GM12878 (cell line): ENCODE results near the gene HMOX2. TPM values are rescaled to one million over a fixed set of nuclear protein-coding genes. Genes with fewer than 3 reads are reported as not detected.

ENCODE experiments used
- ATAC-seq: fragments of 200-7000 bp; cut with Tn5 transposase; 3 replicates; pipeline ENCODE4 v1.9.1; 2020; ENCODE audit warnings: mild to moderate bottlenecking, moderate library complexity
- BruUV-seq: library from RNA; stranded (reverse); fragments of 400-500 nt; replicated peaks from 2 replicates; lab custom pipeline; 2021; lab: Mats Ljungman, UMichigan
- CTCF ChIA-PET: fragments of 300-600 bp; sonication (Branson Sonifier 250); formaldehyde crosslinking; extraction: SDS; loops from one replicate; lab custom pipeline; 2021; ENCODE audit warnings: inconsistent platforms; lab: Yijun Ruan, JAX
- POLR2A ChIA-PET: fragments of 350-600 bp; formaldehyde crosslinking; extraction: SDS; loops from one replicate; lab custom pipeline; 2021; ENCODE audit warnings: inconsistent platforms; lab: Charles Lee
- RAD21 ChIA-PET: fragments of 300-600 bp; sonication (Branson Sonifier 250); formaldehyde crosslinking; loops from one replicate; lab custom pipeline; 2023; ENCODE audit warnings: antibody characterized with exemption; ENCODE audit not compliant: unreplicated experiment; lab: Charles Lee
- SMC1A ChIA-PET: fragments of 300-600 bp; sonication (Branson Sonifier 250); formaldehyde crosslinking; loops from one replicate; lab custom pipeline; 2023; ENCODE audit not compliant: unreplicated experiment, uncharacterized antibody; lab: Charles Lee
- DNase-seq: peaks from one replicate; pipeline ENCODE4 v3.0.0-alpha.2; 2011; ENCODE audit warnings: low read depth, low spot score
- FAIRE-seq: peaks from 3 replicates; lab custom pipeline; 2011; peaks lifted over from hg19 to GRCh38; lab: Jason Lieb, UNC
- H2AFZ ChIP-seq: 2 replicates; pipeline ENCODE4 v1.6.0; 2011; ENCODE audit warnings: low read depth, low read length, control low read depth; ENCODE audit not compliant: control insufficient read depth
- H3K27ac ChIP-seq: 2 replicates; pipeline ENCODE4 v1.5.1; 2011; ENCODE audit warnings: control low read depth; ENCODE audit not compliant: control insufficient read depth, insufficient read depth
- H3K27me3 ChIP-seq, 2 experiments: replicated peaks in 1 of 2; 2 replicates each; pipeline versions ENCODE4 v1.6.0 to v1.6.1; 2011; ENCODE audit warnings: low read length in 1 of 2; ENCODE audit not compliant: control insufficient read depth in 2 of 2, insufficient read depth in 2 of 2
- H3K36me3 ChIP-seq, 2 experiments: 2 replicates each; pipeline ENCODE4 v1.5.1; 2011; ENCODE audit warnings: low read length in 1 of 2; ENCODE audit not compliant: control insufficient read depth in 2 of 2, insufficient read depth in 2 of 2
- H3K4me1 ChIP-seq: 2 replicates; pipeline ENCODE4 v1.6.1; 2011; ENCODE audit warnings: mild to moderate bottlenecking, low read length, moderate library complexity, mixed read lengths; ENCODE audit not compliant: control insufficient read depth, insufficient read depth
- H3K4me2 ChIP-seq: 2 replicates; pipeline ENCODE4 v1.6.0; 2011; ENCODE audit warnings: control low read depth; ENCODE audit not compliant: control insufficient read depth, insufficient read depth
- H3K4me3 ChIP-seq: fragments of 200-600 bp; sonication (generic); 2 replicates; pipeline ENCODE4 v1.5.1; 2016
- H3K79me2 ChIP-seq: 2 replicates; pipeline ENCODE4 v1.6.0; 2011; ENCODE audit warnings: low read length; ENCODE audit not compliant: control insufficient read depth, insufficient read depth
- H3K9ac ChIP-seq: 2 replicates; pipeline ENCODE4 v1.8.0; 2011; ENCODE audit warnings: low read length, control low read depth, mixed read lengths; ENCODE audit not compliant: control insufficient read depth, insufficient read depth
- H3K9me3 ChIP-seq: replicated peaks from 3 replicates; pipeline ENCODE4 v1.5.1; 2011; ENCODE audit warnings: mild to moderate bottlenecking, low read length; ENCODE audit not compliant: control insufficient read depth, insufficient read depth
- H4K20me1 ChIP-seq: 2 replicates; pipeline ENCODE4 v1.6.0; 2011; ENCODE audit not compliant: control insufficient read depth, insufficient read depth
- BCL11A ChIP-seq: IDR thresholded peaks from 2 replicates; pipeline ENCODE4 v1.6.1; 2011; ENCODE audit warnings: low read depth, low read length
- CBFB ChIP-seq: IDR thresholded peaks from 2 replicates; pipeline ENCODE4 v1.6.1; 2016; ENCODE audit warnings: antibody characterized with exemption, low read depth
- ETV6 ChIP-seq, 2 experiments: fragments of 450-650 bp in 1 of 2; IDR thresholded peaks in 1 of 2; conservative IDR thresholded peaks in 1 of 2; 2 replicates each; pipeline ENCODE4 v1.6.1; 2014; ENCODE audit warnings: antibody characterized with exemption in 1 of 2, borderline replicate concordance in 1 of 2, low read depth in 1 of 2, mild to moderate bottlenecking in 1 of 2, moderate library complexity in 1 of 2
- HCFC1 ChIP-seq: fragments of 150-350 bp; IDR thresholded peaks from 2 replicates; pipeline ENCODE4 v1.6.1; 2014; ENCODE audit warnings: low read length
- IKZF2 ChIP-seq, 2 experiments: fragments of 450-650 bp; IDR thresholded peaks; 2 replicates each; pipeline ENCODE4 v1.6.1; 2017; ENCODE audit warnings: mild to moderate bottlenecking in 2 of 2, moderate library complexity in 2 of 2
- IRF4 ChIP-seq: IDR thresholded peaks from 2 replicates; pipeline ENCODE4 v1.6.1; 2011; ENCODE audit warnings: low read depth, low read length
- SREBF1 ChIP-seq: IDR thresholded peaks from 2 replicates; pipeline ENCODE4 v1.6.1; 2012; ENCODE audit warnings: mild to moderate bottlenecking, low read length
- SREBF2 ChIP-seq: IDR thresholded peaks from 2 replicates; pipeline ENCODE4 v1.6.1; 2012; ENCODE audit warnings: mild to moderate bottlenecking, low read length
- SUZ12 ChIP-seq: fragments of 200-600 bp; sonication (generic); IDR thresholded peaks from one replicate; pipeline ENCODE4 v1.6.1; 2018; ENCODE audit warnings: antibody characterized with exemption, mild to moderate bottlenecking; ENCODE audit not compliant: unreplicated experiment
- YY1 ChIP-seq: IDR thresholded peaks from 2 replicates; pipeline ENCODE4 v1.6.1; 2011; ENCODE audit warnings: low read depth, mild to moderate bottlenecking, low read length
- ZSCAN29 ChIP-seq: fragments of 450-650 bp; IDR thresholded peaks from 2 replicates; pipeline ENCODE4 v1.6.1; 2017; ENCODE audit warnings: mild to moderate bottlenecking, moderate library complexity
- WGBS: methylation state at CpG from one replicate; pipeline ENCODE4 v1.1.6; 2016; ENCODE audit warnings: low lambda C conversion rate; ENCODE audit not compliant: insufficient replicate concordance, insufficient coverage; ENCODE audit errors: missing lambda C conversion rate; 5-methylcytosine and 5-hydroxymethylcytosine counted together
- in situ Hi-C: fragments of 300-500 bp; cut with MboI; formaldehyde crosslinking; loops from 9 replicates; pipeline ENCODE4 v1.14.3; 2018; ENCODE audit warnings: mixed read lengths
- intact Hi-C: fragments of 100-400 bp; cut with micrococcal nuclease; formaldehyde crosslinking; loops from one replicate; pipeline ENCODE4 v1.14.2; 2022; ENCODE audit not compliant: unreplicated experiment
- polyA plus RNA-seq, 11 experiments: library from polyadenylated mRNA; depleted of rRNA in 4 of 11; unstranded in 6 of 11; stranded (reverse) in 5 of 11; fragments of >200 nt; fragmentation: Nextera tagmentation in 4 of 11; fragmentation: Illumina TruSeq in 1 of 11; extraction: Ambion mirVana in 4 of 11; extraction: Trizol in 1 of 11; gene quantifications; 1 replicate in 1 of 11; 2 replicates in 10 of 11; pipeline versions ENCODE4 v1.2.1 to v1.2.3, GENCODE V29; 2011 to 2016; ENCODE audit warnings: inconsistent platforms in 2 of 11, missing spikeins in 2 of 11, low read depth in 1 of 11
- total RNA-seq, 4 experiments: library from RNA; depleted of rRNA in 3 of 4; stranded (reverse); fragments of >200 nt in 3 of 4; fragmentation: Illumina TruSeq in 1 of 4; extraction: Trizol in 1 of 4; gene quantifications; 2 replicates each; pipeline versions ENCODE4 v1.2.1 to v1.2.3, GENCODE V29; 2013 to 2021
- TF ChIP-seq, protein P1 (sequence below): fragments of 450-650 bp; formaldehyde crosslinking; IDR thresholded peaks from 2 replicates; pipeline ENCODE4 v1.5.0; 2022; ENCODE audit warnings: mild to moderate bottlenecking, missing genetic modification characterization
- TF ChIP-seq, protein P2 (sequence below): IDR thresholded peaks from 2 replicates; pipeline ENCODE4 v1.6.1; 2012; ENCODE audit warnings: mild to moderate bottlenecking, low read depth, low read length
- TF ChIP-seq, protein P3 (sequence below): fragments of 450-650 bp; IDR thresholded peaks from 2 replicates; pipeline ENCODE4 v1.6.1; 2017; ENCODE audit warnings: borderline replicate concordance
- TF ChIP-seq, protein P4 (sequence below): fragments of 450-650 bp; IDR thresholded peaks from 2 replicates; pipeline ENCODE4 v1.6.1; 2017; ENCODE audit warnings: mild to moderate bottlenecking, low read depth, inconsistent platforms; ENCODE audit not compliant: poor library complexity, severe bottlenecking

The HMOX2 gene
- total and polyA plus RNA-seq, 10 of the 15 experiments (the other 5 are each of a cell fraction or from before 2014, with no cell fraction given), result 26.4 to 111 (median 57.8) TPM

DNA sequence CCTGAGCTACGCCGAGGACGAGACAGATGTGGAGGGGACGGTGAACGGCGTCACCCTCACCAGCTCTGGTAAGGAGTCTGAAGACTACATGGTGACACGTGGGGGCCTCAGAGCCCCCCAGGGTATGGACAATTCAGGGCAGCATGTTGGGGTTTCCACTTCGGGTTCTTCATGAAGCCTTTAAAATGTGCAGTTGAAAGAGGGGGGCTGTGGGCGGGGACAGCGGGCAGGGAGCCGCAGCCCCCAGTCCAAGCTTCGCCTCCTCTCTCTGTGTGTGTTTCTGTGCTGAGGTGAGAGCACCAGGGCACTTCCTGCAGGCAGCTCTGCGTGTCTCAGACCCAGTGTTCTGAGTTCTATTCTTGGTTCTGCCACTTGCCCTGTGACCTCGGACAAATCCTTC lies 25.8 kb upstream of the HMOX2 start:
- H3K4me2 ChIP-seq, result no peak overlapping the region
- POLR2A ChIA-PET, result no interaction called here
- SMC1A ChIA-PET, result interaction anchor here (0.9 kb wide), 1 partner anchor 9 kb away, joined by 3 read pairs; no protein-coding TSS in a partner anchor
- CTCF ChIA-PET, result interaction anchor here (0.6 to 1.4 kb wide), 2 partner anchors 9 to 449 kb away, joined by 3 to 4 read pairs; no protein-coding TSS in a partner anchor
- in situ Hi-C loops (no loop called here), intact Hi-C loops (no loop called here)
- H3K27ac ChIP-seq, result no peak overlapping the region
- no peaks in the 10 kb centered on the region for H3K9me3 ChIP-seq
- ATAC-seq (no peak), DNase-seq (no peak), FAIRE-seq (no peak)
- H4K20me1 ChIP-seq, result no peaks in the 10 kb centered on the region; the same call in 1 of the 2 replicates
- WGBS, result 97% methylated on average over 11 of the region's 14 CpGs
- BruUV-seq, result no TSS peak
- no peak overlapping the region for H3K9ac ChIP-seq
- H3K4me3 ChIP-seq, result no peak overlapping the region
- no peak overlapping the region for H2AFZ ChIP-seq
- peaks cover 22 to 23% of the 10 kb centered on the region in 2 experiments; a peak in 3 of 4 replicates for H3K36me3 ChIP-seq
- no peaks in the 10 kb centered on the region for H3K79me2 ChIP-seq
- no peaks in the 10 kb centered on the region for H3K27me3 ChIP-seq
- no peaks in the 10 kb centered on the region for H3K4me1 ChIP-seq
- RAD21 ChIA-PET, result no interaction called here
- TF ChIP-seq, protein P1, sequence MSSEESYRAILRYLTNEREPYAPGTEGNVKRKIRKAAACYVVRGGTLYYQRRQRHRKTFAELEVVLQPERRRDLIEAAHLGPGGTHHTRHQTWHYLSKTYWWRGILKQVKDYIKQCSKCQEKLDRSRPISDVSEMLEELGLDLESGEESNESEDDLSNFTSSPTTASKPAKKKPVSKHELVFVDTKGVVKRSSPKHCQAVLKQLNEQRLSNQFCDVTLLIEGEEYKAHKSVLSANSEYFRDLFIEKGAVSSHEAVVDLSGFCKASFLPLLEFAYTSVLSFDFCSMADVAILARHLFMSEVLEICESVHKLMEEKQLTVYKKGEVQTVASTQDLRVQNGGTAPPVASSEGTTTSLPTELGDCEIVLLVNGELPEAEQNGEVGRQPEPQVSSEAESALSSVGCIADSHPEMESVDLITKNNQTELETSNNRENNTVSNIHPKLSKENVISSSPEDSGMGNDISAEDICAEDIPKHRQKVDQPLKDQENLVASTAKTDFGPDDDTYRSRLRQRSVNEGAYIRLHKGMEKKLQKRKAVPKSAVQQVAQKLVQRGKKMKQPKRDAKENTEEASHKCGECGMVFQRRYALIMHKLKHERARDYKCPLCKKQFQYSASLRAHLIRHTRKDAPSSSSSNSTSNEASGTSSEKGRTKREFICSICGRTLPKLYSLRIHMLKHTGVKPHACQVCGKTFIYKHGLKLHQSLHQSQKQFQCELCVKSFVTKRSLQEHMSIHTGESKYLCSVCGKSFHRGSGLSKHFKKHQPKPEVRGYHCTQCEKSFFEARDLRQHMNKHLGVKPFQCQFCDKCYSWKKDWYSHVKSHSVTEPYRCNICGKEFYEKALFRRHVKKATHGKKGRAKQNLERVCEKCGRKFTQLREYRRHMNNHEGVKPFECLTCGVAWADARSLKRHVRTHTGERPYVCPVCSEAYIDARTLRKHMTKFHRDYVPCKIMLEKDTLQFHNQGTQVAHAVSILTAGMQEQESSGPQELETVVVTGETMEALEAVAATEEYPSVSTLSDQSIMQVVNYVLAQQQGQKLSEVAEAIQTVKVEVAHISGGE (CRISPR knock-in tag), result no peak
- TF ChIP-seq IRF4 (no peak), ETV6 (conservative IDR thresholded peaks at IDR 0.05 in 1 of 2, IDR thresholded peaks at IDR 0.05 in 1 of 2; ENCODE audit: borderline replicate concordance in 1 of 2, low read depth in 1 of 2) (no peak), BCL11A (no peak), IKZF2 (IDR thresholded peaks at IDR 0.05) (no peak), CBFB (no peak), SUZ12 (no peak), ZSCAN29 (no peak), HCFC1 (no peak), YY1 (no peak), SREBF2 (no peak), SREBF1 (no peak)
- TF ChIP-seq, protein P2, sequence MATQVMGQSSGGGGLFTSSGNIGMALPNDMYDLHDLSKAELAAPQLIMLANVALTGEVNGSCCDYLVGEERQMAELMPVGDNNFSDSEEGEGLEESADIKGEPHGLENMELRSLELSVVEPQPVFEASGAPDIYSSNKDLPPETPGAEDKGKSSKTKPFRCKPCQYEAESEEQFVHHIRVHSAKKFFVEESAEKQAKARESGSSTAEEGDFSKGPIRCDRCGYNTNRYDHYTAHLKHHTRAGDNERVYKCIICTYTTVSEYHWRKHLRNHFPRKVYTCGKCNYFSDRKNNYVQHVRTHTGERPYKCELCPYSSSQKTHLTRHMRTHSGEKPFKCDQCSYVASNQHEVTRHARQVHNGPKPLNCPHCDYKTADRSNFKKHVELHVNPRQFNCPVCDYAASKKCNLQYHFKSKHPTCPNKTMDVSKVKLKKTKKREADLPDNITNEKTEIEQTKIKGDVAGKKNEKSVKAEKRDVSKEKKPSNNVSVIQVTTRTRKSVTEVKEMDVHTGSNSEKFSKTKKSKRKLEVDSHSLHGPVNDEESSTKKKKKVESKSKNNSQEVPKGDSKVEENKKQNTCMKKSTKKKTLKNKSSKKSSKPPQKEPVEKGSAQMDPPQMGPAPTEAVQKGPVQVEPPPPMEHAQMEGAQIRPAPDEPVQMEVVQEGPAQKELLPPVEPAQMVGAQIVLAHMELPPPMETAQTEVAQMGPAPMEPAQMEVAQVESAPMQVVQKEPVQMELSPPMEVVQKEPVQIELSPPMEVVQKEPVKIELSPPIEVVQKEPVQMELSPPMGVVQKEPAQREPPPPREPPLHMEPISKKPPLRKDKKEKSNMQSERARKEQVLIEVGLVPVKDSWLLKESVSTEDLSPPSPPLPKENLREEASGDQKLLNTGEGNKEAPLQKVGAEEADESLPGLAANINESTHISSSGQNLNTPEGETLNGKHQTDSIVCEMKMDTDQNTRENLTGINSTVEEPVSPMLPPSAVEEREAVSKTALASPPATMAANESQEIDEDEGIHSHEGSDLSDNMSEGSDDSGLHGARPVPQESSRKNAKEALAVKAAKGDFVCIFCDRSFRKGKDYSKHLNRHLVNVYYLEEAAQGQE, result no peak
- TF ChIP-seq, protein P3, sequence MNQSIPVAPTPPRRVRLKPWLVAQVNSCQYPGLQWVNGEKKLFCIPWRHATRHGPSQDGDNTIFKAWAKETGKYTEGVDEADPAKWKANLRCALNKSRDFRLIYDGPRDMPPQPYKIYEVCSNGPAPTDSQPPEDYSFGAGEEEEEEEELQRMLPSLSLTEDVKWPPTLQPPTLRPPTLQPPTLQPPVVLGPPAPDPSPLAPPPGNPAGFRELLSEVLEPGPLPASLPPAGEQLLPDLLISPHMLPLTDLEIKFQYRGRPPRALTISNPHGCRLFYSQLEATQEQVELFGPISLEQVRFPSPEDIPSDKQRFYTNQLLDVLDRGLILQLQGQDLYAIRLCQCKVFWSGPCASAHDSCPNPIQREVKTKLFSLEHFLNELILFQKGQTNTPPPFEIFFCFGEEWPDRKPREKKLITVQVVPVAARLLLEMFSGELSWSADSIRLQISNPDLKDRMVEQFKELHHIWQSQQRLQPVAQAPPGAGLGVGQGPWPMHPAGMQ, result no peak
- TF ChIP-seq, protein P4, sequence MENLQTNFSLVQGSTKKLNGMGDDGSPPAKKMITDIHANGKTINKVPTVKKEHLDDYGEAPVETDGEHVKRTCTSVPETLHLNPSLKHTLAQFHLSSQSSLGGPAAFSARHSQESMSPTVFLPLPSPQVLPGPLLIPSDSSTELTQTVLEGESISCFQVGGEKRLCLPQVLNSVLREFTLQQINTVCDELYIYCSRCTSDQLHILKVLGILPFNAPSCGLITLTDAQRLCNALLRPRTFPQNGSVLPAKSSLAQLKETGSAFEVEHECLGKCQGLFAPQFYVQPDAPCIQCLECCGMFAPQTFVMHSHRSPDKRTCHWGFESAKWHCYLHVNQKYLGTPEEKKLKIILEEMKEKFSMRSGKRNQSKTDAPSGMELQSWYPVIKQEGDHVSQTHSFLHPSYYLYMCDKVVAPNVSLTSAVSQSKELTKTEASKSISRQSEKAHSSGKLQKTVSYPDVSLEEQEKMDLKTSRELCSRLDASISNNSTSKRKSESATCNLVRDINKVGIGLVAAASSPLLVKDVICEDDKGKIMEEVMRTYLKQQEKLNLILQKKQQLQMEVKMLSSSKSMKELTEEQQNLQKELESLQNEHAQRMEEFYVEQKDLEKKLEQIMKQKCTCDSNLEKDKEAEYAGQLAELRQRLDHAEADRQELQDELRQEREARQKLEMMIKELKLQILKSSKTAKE, result no peak
